ENCODE measurements around the gene UBTF.

GRCh38 chr17:44213403-44214229 is 5.9 kb downstream of the UBTF start:
- TF ChIP-seq CTCF (IDR thresholded peaks at IDR 0.05; ENCODE audit: borderline replicate concordance, extremely low read depth, low read length, poor library complexity, severe bottlenecking) (no peak), EZH2 (IDR thresholded peaks at IDR 0.05; ENCODE audit: borderline replicate concordance, low read depth, low read length, severe bottlenecking) (no peak)

Data from DND-41 (cell line).